GF-D8 (cell line): ENCODE results near the gene MCC.
"Not testable (repeated sequence)": the region's sequence is repeated elsewhere in the genome, so short reads cannot be mapped to it uniquely, and the experiment has no call there.

Experiments used
- DNase-seq: peaks from one replicate; lab custom pipeline; 2025; lab: John Stamatoyannopoulos, UW

MCC gene

DNA sequence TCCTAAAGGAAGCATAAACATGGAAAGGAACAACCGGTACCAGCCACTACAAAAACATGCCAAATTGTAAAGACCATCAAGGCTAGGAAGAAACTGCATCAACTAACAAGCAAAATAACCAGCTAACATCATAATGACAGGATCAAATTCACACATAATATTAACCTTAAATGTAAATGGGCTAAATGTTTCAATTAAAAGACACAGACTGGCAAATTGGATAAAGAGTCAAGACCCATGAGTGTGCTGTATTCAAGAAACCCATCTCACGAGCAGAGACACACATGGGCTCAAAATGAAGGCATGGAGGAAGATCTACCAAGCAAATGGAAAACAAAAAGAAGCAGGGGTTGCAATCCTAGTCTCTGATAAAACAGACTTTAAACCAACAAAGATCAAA lies 411.6 kb downstream of the MCC start:
- DNase-seq, result not testable (repeated sequence)

DNA sequence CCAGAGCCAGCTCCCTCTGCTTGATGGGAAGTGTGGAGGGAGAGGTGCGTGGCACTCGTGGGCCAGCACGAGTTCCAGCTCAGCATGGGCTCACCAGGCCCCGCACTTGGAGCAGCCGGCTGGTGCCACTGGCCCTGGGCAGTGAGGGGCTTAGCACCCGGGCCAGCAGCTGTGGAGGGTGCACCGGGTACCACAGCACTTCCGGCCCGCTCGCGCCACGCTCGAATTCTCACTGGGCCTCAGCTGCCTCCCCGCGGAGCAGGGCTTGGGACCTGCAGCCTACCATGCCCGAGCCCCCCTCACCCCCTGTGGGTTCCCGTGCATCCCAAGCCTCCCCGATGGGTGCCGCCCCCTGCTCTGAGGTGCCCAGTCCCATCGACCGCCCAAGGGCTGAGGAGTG lies 413.2 kb downstream of the MCC start:
- DNase-seq, result no peak

DNA sequence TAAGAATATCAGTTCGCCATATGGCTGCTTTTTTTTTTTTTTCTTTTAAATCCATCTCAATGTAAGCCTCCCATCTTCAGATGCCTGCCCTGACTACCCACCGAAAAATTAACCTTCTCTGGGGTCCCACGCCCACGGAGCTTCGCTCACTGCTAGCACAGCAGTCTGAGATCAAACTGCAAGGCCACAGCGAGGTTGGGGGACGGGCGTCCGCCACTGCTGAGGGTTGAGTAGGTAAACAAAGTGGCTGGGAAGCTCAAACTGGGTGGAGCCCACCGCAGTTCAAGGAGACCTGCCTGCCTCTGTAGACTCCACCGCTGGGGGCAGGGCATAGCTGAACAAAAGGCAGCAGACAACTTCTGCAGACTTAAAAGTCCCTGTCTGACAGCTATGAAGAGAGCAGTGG lies 414.6 kb downstream of the MCC start:
- DNase-seq, result not testable (repeated sequence)

DNA sequence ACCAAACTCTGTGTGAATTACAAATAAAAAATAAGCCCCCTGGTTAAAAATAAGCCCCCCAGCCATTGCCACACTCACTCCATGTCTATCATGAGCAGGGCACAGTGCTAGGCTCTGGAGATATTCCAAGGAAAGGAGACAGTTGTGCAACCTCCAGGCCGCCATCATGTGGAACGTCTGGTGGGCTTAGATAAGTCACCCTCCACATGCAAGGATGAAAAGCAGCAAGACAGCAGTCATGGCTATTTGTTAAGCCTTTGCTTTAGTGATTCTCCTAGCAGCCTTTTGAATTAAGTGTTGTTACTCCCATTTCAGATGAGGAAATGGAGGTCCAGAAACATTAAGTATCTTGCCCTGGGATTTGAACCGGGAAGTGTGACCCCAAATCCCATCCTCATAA lies 416.9 kb downstream of the MCC start:
- no peak for DNase-seq

DNA sequence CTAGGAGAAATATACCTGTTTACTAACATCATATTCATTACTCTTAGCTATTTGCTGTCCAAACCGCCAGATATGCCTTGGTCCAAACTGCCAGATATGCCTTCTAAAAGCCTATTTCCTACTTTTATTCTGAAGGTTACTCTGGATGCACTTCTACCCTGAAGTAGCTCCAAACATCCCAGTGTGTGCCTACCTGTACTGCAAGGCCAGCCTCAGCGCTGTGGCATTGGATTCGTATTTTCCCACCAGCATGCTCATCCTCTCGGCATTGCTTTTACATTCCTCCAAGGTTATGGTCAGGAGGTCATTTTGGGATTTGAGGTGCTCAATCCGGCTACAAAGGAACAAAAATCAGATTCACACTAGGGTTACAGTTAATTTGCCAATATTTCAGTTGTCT lies 417.4 kb downstream of the MCC start:
- no peak for DNase-seq

DNA sequence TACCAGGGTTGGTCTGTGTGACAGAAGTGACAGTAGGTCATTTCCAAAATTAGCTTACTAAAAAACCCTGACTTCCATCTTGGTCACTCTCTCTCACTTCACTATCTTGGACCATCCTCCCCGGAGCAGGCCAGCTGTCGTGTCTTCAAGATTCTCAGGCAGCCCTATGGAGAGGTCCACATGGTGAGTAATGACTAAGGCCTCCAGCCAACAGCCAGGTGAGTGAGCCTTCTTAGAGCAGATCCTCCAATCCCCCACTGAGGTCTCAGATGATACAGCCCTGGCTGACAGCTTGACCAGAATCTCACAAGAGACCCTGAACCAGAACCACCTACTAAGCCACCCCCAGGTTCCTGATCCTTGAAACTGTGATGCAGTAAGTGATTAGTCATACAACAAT lies 419.7 kb downstream of the MCC start:
- DNase-seq, result no peak

DNA sequence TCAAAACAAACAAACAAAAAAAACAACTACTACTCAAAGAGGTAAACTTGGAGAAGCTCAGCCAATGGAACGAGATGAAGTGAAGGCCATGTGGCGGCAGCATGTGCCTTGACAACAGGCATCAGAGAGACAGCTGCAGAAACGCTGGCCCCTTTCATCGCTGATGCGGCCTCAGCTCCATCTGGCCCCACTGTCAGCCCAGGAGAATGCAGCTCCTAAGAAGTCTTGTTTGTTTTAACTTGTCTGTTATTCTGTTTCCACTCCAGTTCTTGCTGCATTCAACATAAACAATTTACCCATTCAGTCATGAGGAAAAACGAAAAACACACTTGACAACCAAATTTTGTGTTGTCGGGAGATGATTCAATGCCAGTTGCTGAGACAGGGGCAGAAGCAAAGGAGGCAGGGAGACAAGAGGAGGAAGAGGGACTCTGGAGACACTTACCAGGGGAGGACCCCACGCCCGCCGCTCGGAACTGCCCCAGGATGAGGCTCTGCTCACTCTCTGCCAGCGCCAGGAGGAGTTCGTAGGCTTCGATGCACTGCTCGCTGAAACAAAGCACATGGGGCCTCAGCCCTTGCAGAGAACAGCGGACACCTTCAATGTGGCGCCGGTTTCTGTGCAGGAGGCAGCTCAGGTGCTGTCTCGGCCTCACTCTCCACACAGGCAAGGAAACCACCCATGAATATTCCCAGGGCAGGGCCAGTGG lies 420.5 kb downstream of the MCC start:
- no peak for DNase-seq

DNA sequence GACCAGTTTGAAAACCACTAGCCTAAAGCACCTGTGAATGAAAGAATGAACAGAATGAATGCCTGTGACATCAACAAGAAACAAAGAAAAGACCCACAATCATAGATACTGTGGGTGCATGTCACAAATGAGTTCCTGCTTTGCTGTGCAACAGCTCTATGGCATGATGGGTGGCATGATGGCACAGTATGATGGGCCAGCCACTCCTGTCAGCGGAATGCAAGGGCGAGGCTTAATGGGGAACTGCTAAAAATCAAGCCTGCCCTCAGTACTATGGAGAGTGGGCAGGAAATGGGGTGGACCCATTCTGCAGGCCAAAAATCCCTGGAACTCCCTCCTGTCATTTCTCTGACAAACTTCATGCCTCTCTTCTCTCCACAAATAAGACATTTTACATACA lies 422.6 kb downstream of the MCC start:
- DNase-seq, result no peak

DNA sequence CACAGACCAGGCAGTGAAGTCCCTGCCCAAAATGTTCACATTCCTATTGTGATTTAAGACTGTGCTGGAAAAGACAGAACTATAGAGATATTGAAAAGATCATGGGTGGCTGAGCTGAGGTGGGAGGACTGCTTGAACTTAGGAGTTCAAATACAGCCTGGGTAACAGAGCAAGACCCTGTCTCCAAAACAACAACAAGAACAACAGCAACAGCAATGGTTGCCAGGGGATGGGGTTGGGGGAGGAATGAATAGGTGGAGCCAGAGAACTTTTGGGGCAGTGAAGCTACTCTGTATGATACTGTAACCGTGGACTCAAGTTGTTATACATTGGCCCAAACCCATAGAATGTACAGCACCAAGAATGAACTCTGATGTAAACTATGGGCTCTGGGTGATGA lies 423.4 kb downstream of the MCC start:
- no peak for DNase-seq

DNA sequence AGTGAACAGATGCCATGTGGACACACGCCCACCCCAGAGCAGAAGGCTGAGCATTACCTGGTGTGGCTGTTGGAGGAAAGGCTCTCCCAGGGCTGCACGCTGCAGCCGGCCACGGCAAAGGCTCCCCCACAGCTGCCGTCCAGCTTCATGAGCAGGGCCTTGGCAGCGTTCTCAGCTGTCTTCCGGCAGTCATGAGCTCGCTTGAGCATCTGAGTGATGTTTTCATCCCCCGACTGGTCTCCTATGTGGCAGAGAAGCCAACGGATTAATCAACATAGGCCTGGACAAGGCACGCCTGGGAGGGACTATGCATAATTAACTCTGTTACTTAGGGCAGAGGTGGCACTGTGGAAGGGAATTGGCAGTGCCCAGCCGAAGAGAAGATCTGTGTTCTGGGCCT lies 424.3 kb downstream of the MCC start:
- DNase-seq, result no peak

DNA sequence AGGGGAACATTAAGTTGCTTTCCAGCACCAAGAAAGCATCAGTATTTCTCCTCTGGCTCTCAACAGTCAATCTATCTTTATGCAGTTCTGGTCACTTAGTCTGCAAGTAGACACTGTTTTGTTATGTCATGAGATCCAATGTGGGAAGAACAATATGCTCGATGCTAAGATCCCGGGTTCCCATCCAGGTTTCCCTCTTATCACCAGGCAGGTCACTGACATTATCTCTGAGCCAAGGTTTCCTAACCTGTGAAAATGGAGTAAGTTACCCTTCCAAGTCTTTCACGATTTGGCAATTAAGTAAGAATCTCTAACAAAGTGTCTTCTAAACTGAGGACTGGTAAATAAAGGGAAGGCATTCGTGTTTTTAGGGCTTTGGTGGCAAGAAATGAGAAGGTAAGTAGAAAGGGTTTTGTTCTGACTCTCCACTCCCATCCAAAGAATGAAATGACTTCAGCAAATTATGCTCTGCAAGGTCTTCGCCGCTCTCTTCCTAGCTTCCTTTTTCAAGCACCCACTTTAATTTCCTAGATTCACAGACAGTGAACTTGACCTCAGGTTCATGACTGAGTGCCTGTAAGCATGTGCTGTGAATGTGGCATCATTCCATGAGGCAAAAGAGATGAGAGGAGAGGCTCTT lies 425.3 kb downstream of the MCC start:
- DNase-seq, result no peak

DNA sequence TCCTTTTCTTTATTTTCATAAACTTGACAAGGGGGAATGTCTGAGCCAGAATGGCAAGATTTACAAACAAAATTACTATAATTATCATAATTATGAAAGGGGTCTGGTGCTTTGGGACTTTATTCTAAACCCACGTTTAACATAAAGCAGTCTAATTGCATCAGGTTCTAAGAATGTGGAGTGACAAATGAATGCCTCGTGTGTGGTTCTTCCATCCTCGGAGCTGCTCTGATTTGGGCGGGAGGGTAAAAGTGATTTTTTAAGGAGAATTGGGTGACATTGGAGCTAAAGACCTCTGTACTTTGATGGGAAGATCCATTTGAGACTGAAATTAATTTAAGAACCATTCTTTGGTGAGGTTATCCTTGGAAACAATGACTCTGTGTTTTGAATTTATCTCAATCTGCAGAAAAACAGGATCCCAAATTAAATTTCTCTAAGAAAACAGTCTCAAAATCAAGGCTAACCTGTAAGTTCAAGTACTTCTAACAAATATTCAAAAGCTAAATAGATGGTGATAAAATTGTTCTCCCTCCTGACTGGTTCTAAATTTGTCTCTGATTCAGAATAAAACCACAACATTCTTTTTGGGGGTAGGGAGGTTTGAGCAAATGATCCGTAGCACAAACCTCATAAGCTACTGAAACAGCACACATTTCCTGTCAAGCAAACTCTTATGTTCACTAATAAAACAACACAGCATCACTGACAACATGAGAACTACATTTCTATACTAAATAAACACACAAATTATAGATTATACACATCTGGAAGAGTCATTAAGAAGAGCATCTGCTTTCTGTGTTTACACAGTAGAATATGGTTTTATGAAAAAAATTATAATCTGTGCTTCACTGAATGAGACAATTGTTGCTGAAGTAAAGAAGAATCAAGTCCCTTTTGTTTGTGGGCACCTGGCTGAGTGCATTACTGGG lies 426.1 kb downstream of the MCC start:
- DNase-seq, result no peak

DNA sequence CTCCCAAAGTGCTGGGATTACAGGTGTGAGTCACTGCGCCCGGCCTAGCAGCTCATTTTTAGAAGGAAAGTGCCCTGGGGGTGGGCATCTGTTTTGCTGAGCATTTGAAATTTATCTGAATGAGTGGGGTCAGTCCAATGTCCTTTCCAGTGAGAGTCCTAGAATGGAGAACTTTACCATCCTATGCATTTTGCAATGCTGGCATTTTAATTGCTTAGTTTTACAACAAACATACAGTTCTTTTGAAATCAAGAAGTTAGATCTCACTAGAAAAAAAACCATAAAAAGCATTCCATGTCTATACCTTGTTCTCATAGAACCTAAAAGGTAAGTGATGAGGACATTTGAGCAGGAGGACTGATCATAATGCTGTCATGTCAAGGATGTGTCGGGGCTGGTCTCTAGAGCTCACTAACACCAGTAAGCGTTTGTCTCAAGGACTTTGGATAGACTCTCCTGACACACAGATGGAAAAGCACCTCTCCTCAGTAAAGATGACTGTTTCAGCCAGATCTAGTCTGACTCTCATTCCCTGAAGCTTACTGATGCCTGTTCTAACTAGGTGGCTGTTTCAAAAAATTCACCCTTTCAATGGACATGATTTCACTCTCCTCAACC lies 427.7 kb downstream of the MCC start:
- DNase-seq, result no peak

DNA sequence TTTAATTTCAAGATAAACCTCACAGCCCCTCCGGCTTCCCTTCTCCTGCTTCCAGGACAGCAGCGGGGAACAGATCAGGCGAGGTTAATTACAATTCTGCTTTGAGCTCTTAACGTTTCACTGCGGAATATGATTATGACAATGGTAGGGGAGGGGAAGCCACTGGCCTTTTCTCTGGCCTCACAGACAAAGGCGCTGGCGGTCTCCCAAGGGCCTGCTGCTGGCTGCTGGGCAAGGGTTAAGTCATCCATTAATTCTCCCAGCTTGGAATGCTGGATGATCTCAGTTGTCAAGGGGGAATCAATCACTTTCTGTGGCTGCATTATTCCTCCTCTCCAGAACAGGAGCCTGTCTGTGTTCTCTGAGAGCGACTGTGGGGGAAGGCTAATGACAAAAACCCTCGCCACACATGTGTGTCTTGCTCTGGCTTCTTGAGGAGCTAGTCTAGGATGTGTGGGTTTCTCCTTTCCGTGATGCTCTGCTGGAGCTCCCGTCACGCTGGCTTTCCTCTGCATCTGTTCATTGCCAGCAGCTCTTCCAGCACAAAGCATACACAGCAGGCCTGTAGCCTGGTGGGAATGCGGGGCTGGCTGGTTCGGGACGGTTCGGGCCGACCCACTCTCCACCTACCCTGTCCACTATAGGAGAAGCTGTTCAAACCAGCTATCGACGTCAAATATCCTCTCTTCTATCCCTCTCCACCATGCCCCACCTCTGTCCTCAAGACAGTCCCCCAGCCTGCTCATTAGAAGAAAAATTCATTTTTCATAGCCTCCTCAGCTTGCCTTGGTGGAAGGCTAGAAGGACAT lies 428.8 kb downstream of the MCC start:
- no peak for DNase-seq

DNA sequence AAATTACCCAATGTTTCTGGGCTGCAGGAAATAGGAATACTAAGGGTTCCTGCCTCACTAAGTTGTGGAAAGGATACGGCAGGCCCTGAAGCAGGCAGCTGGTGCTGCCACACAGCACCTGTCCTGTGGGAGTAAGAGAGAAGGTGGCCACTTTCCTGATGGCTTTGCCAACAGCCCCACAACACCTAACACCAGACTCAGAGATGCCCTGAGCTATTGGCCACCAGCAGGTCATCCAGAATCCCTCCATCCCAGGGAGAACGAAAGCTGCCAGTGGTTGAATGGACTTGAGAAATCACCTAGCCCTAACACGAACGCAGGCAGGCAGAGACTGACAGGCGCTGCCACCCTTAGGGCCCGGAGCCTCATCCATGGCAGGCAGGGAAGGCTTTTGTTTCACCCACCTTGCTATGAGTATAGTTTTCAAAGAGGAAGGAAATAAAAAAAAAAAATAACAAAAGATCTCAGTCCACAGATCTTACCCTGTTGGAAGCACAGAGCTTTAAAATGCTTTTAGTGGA lies 429.5 kb downstream of the MCC start:
- DNase-seq, result no peak

DNA sequence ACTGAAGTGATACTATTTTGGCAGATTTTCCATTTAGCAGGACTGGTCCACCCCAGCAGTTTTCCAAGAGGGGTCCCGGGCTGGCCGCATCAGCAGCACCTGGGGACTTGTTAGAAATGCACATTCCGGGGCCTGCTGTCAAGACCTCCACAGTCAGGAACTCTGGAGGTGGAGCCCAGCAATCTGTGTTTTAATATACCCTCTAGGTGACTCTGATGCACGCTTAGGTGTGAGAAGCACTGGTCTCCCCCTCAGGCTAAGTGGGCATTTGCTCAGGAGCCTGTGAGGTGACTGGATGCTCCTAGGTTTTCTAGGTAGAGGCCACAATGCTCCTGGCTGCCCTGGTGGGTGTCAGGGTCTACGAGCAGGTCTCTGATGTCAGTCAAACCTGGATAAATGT lies 430.0 kb downstream of the MCC start:
- no peak for DNase-seq

DNA sequence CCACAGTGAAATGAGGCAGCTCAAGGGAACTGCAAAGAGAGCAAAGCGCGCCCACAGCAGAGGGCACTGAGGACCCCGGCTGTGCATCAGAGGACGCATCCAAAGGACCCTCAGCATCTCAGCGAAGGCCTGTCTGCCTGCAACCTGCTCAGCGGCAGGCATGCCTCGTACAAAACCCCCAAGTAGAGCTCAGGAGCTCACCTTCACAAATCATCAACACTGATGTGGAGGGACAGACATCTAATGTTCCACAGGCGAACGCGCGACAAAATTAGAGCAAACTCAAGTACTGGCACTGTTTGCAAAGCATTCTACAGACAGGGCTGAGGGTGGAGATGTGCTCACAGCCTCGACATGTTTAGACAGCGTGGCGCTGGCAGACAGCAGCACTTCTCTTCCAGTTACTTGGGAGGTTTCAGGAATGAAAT lies 430.7 kb downstream of the MCC start:
- DNase-seq, result no peak

DNA sequence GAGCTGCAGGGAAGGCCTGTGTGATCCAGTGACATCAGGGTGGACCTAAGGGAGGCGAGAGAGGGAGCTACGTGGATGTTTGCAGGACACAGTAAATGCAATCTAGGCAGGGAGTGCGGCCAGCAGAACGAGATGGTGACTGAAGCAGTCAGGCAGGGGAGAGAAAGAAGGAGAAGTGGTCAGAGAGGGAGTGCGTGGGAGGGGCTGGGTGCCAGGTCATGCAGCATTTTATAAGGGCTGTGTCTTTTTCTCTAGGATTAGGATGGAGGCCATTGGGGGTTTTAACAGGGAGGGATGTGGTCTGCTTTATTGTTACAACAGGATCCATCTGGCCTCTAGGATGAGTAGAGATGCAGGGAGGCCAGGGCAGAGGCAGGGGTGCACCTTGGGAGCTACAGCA lies 431.3 kb downstream of the MCC start:
- no peak for DNase-seq

DNA sequence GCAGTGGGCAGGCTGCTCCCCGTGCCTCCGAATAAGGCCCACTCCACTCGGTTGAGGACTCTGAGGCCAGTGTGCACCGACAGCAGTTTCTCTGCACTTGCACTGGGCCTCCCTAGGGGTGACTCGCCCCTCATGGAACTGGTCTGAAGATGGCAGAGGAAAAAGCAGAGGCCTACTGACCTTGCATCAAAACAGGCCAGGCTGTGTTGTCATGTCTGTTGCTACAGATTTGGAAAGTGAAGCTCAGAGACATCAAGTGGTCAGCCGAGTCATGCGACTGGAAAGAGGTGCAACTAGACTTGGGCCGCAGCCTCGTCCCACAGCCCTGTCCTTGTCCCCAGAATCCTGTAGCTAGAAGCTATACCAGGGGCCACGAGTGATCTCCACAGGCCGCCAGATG lies 433.4 kb downstream of the MCC start:
- no peak for DNase-seq

DNA sequence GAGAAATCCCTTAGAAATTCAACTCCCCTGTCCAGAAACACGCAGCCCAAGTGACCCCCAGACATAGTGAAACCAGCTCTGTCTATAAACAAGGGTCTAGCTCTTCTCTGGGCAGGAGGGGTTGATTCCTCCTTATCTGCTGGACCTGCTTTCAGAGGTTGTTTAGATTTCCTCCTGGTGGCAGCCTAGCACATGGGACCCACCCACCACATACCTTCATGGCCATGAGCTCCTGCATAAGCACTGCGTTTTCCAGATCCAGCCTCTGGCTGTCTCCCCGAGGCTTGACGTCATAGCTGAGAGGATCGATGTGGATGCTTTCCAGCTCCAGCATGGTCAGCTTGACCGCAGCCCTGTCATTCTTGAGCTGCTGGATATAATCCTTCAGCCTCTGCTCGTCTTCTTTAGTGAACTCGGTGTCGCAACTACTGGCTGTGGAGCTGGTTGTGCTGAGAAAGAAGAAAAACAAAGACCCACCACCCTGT lies 434.7 kb downstream of the MCC start:
- DNase-seq, result no peak
